KOPT-K1 (cell line): Measurements from ENCODE around the gene PRSS22.

ENCODE experiments used
- H3K27ac ChIP-seq: fragments of 200-600 bp; sonication (generic); 2 replicates; pipeline ENCODE4 v1.5.1; 2016; ENCODE audit warnings: antibody characterized with exemption, mild to moderate bottlenecking, low read depth, low read length; ENCODE audit not compliant: poor library complexity, severe bottlenecking
- H3K36me3 ChIP-seq: fragments of 200-600 bp; sonication (generic); 2 replicates; pipeline ENCODE4 v1.5.1; 2017; ENCODE audit warnings: antibody characterized with exemption, mild to moderate bottlenecking, low read length, moderate library complexity; ENCODE audit not compliant: insufficient read depth
- H3K9me3 ChIP-seq: fragments of 200-600 bp; sonication (generic); 2 replicates; pipeline ENCODE4 v1.5.1; 2017; ENCODE audit warnings: antibody characterized with exemption, low read length, mild to moderate bottlenecking; ENCODE audit not compliant: insufficient read depth, poor library complexity, severe bottlenecking

Gene PRSS22

GRCh38 chr16:2820836-2821486, 37.0 kb downstream of the PRSS22 start:
- no peak overlapping the region for H3K27ac ChIP-seq
- H3K36me3 ChIP-seq, result peaks cover 3% of the 10 kb centered on the region; the same call in 1 of the 2 replicates
- H3K9me3 ChIP-seq, result no peaks in the 10 kb centered on the region

- H3K36me3 ChIP-seq, result peaks cover 3% of the 10 kb centered on the region; the same call in 1 of the 2 replicates
- no peaks in the 10 kb centered on the region for H3K9me3 ChIP-seq
- no peak overlapping the region for H3K27ac ChIP-seq
These were observed 37.8 kb downstream of the PRSS22 start for GRCh38 chr16:2819939-2820835.

GRCh38 chr16:2819179-2819938, 38.6 kb downstream of the PRSS22 start:
- Histone ChIP-seq H3K27ac (no peak overlapping the region), H3K9me3 (no peaks in the 10 kb centered on the region), H3K36me3 (peaks cover 3% of the 10 kb centered on the region; the same call in 1 of the 2 replicates)

GRCh38 chr16:2818272-2818876, 39.6 kb downstream of the PRSS22 start:
- peak overlapping the region; percentile 70 for H3K27ac ChIP-seq
- H3K36me3 ChIP-seq, result peaks cover 3% of the 10 kb centered on the region; the same call in 1 of the 2 replicates
- H3K9me3 ChIP-seq, result no peaks in the 10 kb centered on the region

GRCh38 chr16:2817340-2818271, 40.4 kb downstream of the PRSS22 start:
- Histone ChIP-seq H3K27ac (peak overlapping the region; percentile 70), H3K9me3 (no peaks in the 10 kb centered on the region), H3K36me3 (peaks cover 3% of the 10 kb centered on the region; the same call in 1 of the 2 replicates)

- Histone ChIP-seq H3K27ac (peak within 1 kb of the TSS; percentile 70), H3K36me3 (peaks cover 3% of the 10 kb centered on the region; the same call in 1 of the 2 replicates), H3K9me3 (no peaks in the 10 kb centered on the region)
These were observed 41.1 kb downstream of the PRSS22 start, which contains the start of gene PRSS21 for GRCh38 chr16:2816751-2817339. Gene PRSS21 (plus strand): TSS chr16:2817237. CDS start chr16:2817269, 32 bp downstream.

GRCh38 chr16:2815299-2815771, 42.6 kb downstream of the PRSS22 start:
- Histone ChIP-seq H3K9me3 (no peaks in the 10 kb centered on the region), H3K36me3 (no peaks in the 10 kb centered on the region), H3K27ac (no peak overlapping the region)

- Histone ChIP-seq H3K36me3 (no peaks in the 10 kb centered on the region), H3K27ac (no peak overlapping the region), H3K9me3 (no peaks in the 10 kb centered on the region)
These were observed 43.2 kb downstream of the PRSS22 start for GRCh38 chr16:2814551-2815298.

GRCh38 chr16:2813771-2814221, 44.2 kb downstream of the PRSS22 start:
- Histone ChIP-seq H3K9me3 (no peaks in the 10 kb centered on the region), H3K27ac (no peak overlapping the region), H3K36me3 (no peaks in the 10 kb centered on the region)

GRCh38 chr16:2811703-2812471, 46.1 kb downstream of the PRSS22 start:
- Histone ChIP-seq H3K27ac (no peak overlapping the region), H3K9me3 (no peaks in the 10 kb centered on the region), H3K36me3 (no peaks in the 10 kb centered on the region)

- no peaks in the 10 kb centered on the region for H3K9me3 ChIP-seq
- no peaks in the 10 kb centered on the region for H3K36me3 ChIP-seq
- H3K27ac ChIP-seq, result no peak overlapping the region
These were observed 47.3 kb downstream of the PRSS22 start for GRCh38 chr16:2810651-2811050.

GRCh38 chr16:2809149-2809760, 48.7 kb downstream of the PRSS22 start:
- H3K9me3 ChIP-seq, result peaks cover 9% of the 10 kb centered on the region
- H3K36me3 ChIP-seq, result no peaks in the 10 kb centered on the region
- H3K27ac ChIP-seq, result no peak overlapping the region
